GDM1 (cell line): ENCODE data around the gene KDM5B.
"Not testable (repeated sequence)": the region's sequence is repeated elsewhere in the genome, so short reads cannot be mapped to it uniquely, and the experiment has no call there.

ENCODE experiments used
- DNase-seq: peaks from one replicate; lab custom pipeline; 2025; lab: John Stamatoyannopoulos, UW

KDM5B gene

GRCh38 chr1:202791077-202791747 lies 17.0 kb downstream of the KDM5B start:
- DNase-seq = no peak

GRCh38 chr1:202788800-202789199 lies 19.4 kb downstream of the KDM5B start:
- no peak for DNase-seq

GRCh38 chr1:202786804-202787203 lies 21.4 kb downstream of the KDM5B start:
- DNase-seq = no peak

GRCh38 chr1:202781180-202781579 lies 27.0 kb downstream of the KDM5B start:
- no peak for DNase-seq

- DNase-seq = no peak
These were observed 38.1 kb downstream of the KDM5B start for GRCh38 chr1:202770135-202770534.

- no peak for DNase-seq
These were observed 42.5 kb downstream of the KDM5B start for GRCh38 chr1:202765721-202766120.

- DNase-seq = no peak
These were observed 46.2 kb downstream of the KDM5B start for GRCh38 chr1:202762019-202762418.

GRCh38 chr1:202760589-202760988 lies 47.6 kb downstream of the KDM5B start:
- no peak for DNase-seq

GRCh38 chr1:202756391-202756790 lies 51.8 kb downstream of the KDM5B start:
- no peak for DNase-seq

GRCh38 chr1:202754293-202754692 lies 53.9 kb downstream of the KDM5B start:
- DNase-seq = no peak

- DNase-seq = no peak
These were observed 55.4 kb downstream of the KDM5B start for GRCh38 chr1:202752774-202753173.

GRCh38 chr1:202750761-202751160 lies 57.5 kb downstream of the KDM5B start:
- no peak for DNase-seq

- DNase-seq = no peak
These were observed 58.2 kb downstream of the KDM5B start for GRCh38 chr1:202750024-202750423.

- DNase-seq = no peak
These were observed 62.8 kb downstream of the KDM5B start for GRCh38 chr1:202745323-202745888.

- not testable (repeated sequence) for DNase-seq
These were observed 63.5 kb downstream of the KDM5B start for GRCh38 chr1:202744770-202745169.

GRCh38 chr1:202742496-202742895 lies 65.7 kb downstream of the KDM5B start:
- no peak for DNase-seq

GRCh38 chr1:202733251-202733650 lies 75.0 kb downstream of the KDM5B start:
- no peak for DNase-seq

- DNase-seq = no peak
These were observed 79.3 kb downstream of the KDM5B start for GRCh38 chr1:202728951-202729350.

- no peak for DNase-seq
These were observed 82.7 kb downstream of the KDM5B start for GRCh38 chr1:202725526-202725925.

- no peak for DNase-seq
These were observed 84.5 kb downstream of the KDM5B start for GRCh38 chr1:202723708-202724107.

- not testable (repeated sequence) for DNase-seq
These were observed 85.2 kb downstream of the KDM5B start for GRCh38 chr1:202723046-202723445.

- no peak for DNase-seq
These were observed 91.6 kb downstream of the KDM5B start for GRCh38 chr1:202716654-202717053.

- DNase-seq = not testable (repeated sequence)
These were observed 94.0 kb downstream of the KDM5B start for GRCh38 chr1:202714202-202714601.

GRCh38 chr1:202713110-202713509 lies 95.1 kb downstream of the KDM5B start:
- no peak for DNase-seq
